ENCODE measurements around the gene MORC2. TPM values are rescaled to one million over a fixed set of nuclear protein-coding genes. Genes with fewer than 3 reads are reported as not detected.

The MORC2 gene
- total and polyA plus RNA-seq, 10 donors: 18.2 to 24.7 (median 22.0) TPM

DNA sequence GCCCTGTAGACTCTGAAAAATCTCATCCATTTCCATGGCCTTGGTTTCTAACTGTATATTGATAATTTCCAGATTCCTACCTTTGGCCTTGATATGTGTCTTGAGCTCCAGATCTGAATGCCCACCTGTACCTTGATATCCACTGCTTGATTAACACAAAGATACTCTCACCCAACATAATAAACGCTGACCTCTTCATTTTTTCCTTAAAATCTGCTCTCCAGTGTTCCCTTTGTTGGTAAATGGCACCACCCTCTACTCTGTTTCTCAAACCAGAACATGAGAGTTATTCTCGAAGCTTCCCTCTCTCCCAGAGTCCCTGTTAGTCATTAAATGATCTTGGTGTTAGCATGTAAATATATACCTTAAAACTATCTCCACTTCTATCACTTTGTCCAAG lies 13.9 kb upstream of the MORC2 start:
- Histone ChIP-seq H3K4me1 (peaks cover 0 to 5% (median 0%) of the 10 kb centered on the region in 6 donors), H3K27ac (no peak overlapping the region), H3K27me3 (replicated peaks in 1 of 7) (no peaks in the 10 kb centered on the region), H3K9me3 (peaks cover 3 to 99% (median 95%) of the 10 kb centered on the region in 8 donors), H3K4me3 (no peak overlapping the region), H3K36me3 (no peaks in the 10 kb centered on the region)
- TF ChIP-seq, protein P1, sequence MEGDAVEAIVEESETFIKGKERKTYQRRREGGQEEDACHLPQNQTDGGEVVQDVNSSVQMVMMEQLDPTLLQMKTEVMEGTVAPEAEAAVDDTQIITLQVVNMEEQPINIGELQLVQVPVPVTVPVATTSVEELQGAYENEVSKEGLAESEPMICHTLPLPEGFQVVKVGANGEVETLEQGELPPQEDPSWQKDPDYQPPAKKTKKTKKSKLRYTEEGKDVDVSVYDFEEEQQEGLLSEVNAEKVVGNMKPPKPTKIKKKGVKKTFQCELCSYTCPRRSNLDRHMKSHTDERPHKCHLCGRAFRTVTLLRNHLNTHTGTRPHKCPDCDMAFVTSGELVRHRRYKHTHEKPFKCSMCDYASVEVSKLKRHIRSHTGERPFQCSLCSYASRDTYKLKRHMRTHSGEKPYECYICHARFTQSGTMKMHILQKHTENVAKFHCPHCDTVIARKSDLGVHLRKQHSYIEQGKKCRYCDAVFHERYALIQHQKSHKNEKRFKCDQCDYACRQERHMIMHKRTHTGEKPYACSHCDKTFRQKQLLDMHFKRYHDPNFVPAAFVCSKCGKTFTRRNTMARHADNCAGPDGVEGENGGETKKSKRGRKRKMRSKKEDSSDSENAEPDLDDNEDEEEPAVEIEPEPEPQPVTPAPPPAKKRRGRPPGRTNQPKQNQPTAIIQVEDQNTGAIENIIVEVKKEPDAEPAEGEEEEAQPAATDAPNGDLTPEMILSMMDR (IDR thresholded peaks at IDR 0.05 in 8 of 11, conservative IDR thresholded peaks at IDR 0.05 in 3 of 11): no peak
- TF ChIP-seq POLR2A (IDR thresholded peaks at IDR 0.05): no peak
- TF ChIP-seq POLR2AphosphoS5 (IDR thresholded peaks at IDR 0.05): no peak
- intact Hi-C loops (cut with DNase I; ENCODE audit: low total_unique reads): no loop called here
- 86 to 94% (median 90%) methylated on average over 2 of the region's 2 CpGs for WGBS, 5 donors
- DNase-seq: no peak

DNA sequence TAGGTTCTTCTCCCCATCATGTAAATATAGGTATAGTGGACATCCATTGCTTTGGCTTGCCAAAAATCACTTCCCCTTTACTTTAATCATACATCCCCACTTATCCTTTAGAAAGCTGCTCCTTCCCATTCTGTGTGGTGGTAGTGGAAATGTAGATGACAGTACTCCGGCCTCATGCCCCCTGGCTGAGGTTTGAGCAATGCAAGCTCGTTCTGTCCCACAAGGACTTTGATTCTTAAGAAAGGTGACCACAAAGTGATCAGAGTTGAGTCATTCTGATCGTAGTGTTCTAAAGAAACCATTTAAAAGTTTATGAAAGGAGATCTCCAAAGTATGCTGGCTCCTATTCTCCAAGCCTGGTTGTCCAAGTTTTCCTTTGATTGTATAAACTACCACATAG lies 11.4 kb upstream of the MORC2 start:
- Histone ChIP-seq H3K27ac (no peak overlapping the region), H3K4me1 (peaks cover 0 to 5% (median 0%) of the 10 kb centered on the region in 6 donors), H3K36me3 (peaks cover 0 to 11% (median 7%) of the 10 kb centered on the region in 6 donors), H3K9me3 (peaks cover 6 to 100% (median 99%) of the 10 kb centered on the region in 8 donors), H3K27me3 (replicated peaks in 1 of 7) (no peaks in the 10 kb centered on the region), H3K4me3 (no peak overlapping the region)
- no peak for DNase-seq
- WGBS, 5 donors: 58 to 92% (median 68%) methylated on average over 3 of the region's 3 CpGs
- TF ChIP-seq, protein P1 (IDR thresholded peaks at IDR 0.05 in 8 of 11, conservative IDR thresholded peaks at IDR 0.05 in 3 of 11): no peak
- TF ChIP-seq POLR2AphosphoS5 (IDR thresholded peaks at IDR 0.05): peak in 1 of 3 donors; percentile 13
- TF ChIP-seq POLR2A (IDR thresholded peaks at IDR 0.05): no peak
- intact Hi-C loops (cut with DNase I; ENCODE audit: low total_unique reads): no loop called here

- peaks cover 0 to 9% (median 0%) of the 10 kb centered on the region in 6 donors for H3K4me1 ChIP-seq
- peaks cover 6 to 100% (median 100%) of the 10 kb centered on the region in 8 donors for H3K9me3 ChIP-seq
- H3K4me3 ChIP-seq: no peak overlapping the region
- no peaks in the 10 kb centered on the region for H3K27me3 ChIP-seq (replicated peaks in 1 of 7)
- intact Hi-C loops (cut with DNase I; ENCODE audit: low total_unique reads): no loop called here
- TF ChIP-seq POLR2A (IDR thresholded peaks at IDR 0.05) (no peak), POLR2AphosphoS5 (IDR thresholded peaks at IDR 0.05) (no peak)
- TF ChIP-seq, protein P1 (IDR thresholded peaks at IDR 0.05 in 8 of 11, conservative IDR thresholded peaks at IDR 0.05 in 3 of 11): no peak
- DNase-seq: no peak
- peaks cover 0 to 26% (median 17%) of the 10 kb centered on the region in 6 donors for H3K36me3 ChIP-seq
- 77 to 93% (median 85%) methylated on average over 3 of the region's 3 CpGs for WGBS, 5 donors
- no peak overlapping the region for H3K27ac ChIP-seq
Observed at GRCh38 chr22:30978304-30978962, 9.9 kb upstream of the MORC2 start.

GRCh38 chr22:30970356-30970746 lies 1.8 kb upstream of the MORC2 start:
- TF ChIP-seq, protein P1 (IDR thresholded peaks at IDR 0.05 in 8 of 11, conservative IDR thresholded peaks at IDR 0.05 in 3 of 11): no peak
- TF ChIP-seq POLR2A (IDR thresholded peaks at IDR 0.05) (no peak), POLR2AphosphoS5 (IDR thresholded peaks at IDR 0.05) (no peak)
- peaks cover 0 to 71% (median 54%) of the 10 kb centered on the region in 8 donors for H3K9me3 ChIP-seq
- WGBS, 5 donors: 68 to 79% (median 73%) methylated on average over 3 of the region's 3 CpGs

More at GRCh38 chr22:30970356-30970746, 1.8 kb upstream of the MORC2 start:
- no peak for DNase-seq
- Histone ChIP-seq H3K4me1 (peaks cover 18 to 69% (median 45%) of the 10 kb centered on the region in 6 donors), H3K4me3 (peak overlapping the region; percentile 74 to 91 (median 84)), H3K27ac (peak overlapping the region in 5 of 8 donors; percentile 95 to 98 (median 98)), H3K36me3 (peaks cover 2 to 51% (median 38%) of the 10 kb centered on the region in 6 donors), H3K27me3 (replicated peaks in 1 of 7) (no peaks in the 10 kb centered on the region)
- intact Hi-C loops (cut with DNase I; ENCODE audit: low total_unique reads): no loop called here
